ENCODE data around the gene SIX5. TPM values are rescaled to one million over a fixed set of nuclear protein-coding genes. Genes with fewer than 3 reads are reported as not detected.
"Not testable (repeated sequence)": the region's sequence is repeated elsewhere in the genome, so short reads cannot be mapped to it uniquely, and the experiment has no call there.

SIX5 gene
- total RNA-seq, 1 experiment from 2014 or later, result 26.0 TPM

DNA sequence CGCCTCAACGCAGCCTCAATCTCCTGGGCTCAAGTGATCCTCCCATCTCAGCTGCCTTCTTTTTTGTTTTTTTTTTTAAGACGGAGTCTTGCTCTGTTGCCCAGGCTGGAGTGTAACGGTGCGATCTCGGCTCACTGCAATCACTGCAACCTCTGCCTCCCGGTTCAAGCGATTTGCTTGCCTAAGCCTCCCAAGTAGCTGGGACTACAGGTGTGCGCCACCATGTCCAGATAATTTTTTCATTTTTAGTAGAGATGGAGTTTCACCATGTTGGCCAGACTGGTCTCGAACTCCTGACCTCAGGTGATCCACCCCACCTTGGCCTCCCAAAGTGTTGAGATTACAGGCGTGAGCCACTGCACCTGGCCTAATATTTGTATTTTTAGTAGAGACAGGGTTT lies 49.0 kb downstream of the SIX5 start:
- ATAC-seq; H3K9me3 Mint-ChIP-seq; H3K27ac Mint-ChIP-seq; H3K4me3 Mint-ChIP-seq; H3K27me3 Mint-ChIP-seq (ENCODE audit: low read depth); DNase-seq (ENCODE audit: low spot score): not testable (repeated sequence)
- POLR2A ChIA-PET, result interaction anchor here (0.7 kb wide), 2 partner anchors 44 to 48 kb away, joined by 3 read pairs; no protein-coding TSS in a partner anchor
- Mint-ChIP-seq H3K4me1 (peaks cover 23% of the 10 kb centered on the region), H3K36me3 (peaks cover 29% of the 10 kb centered on the region)
- 0 out of 2 replicates have a peak, but pooled peaks have one; percentile 21 for TF ChIP-seq ZNF121 (CRISPR knock-in tag; IDR thresholded peaks at IDR 0.05)
- CTCF ChIA-PET, result interaction anchor here (1.2 kb wide), 1 partner anchor 50 kb away, joined by 4 read pairs; the partner anchor contains the start of gene SIX5

DNA sequence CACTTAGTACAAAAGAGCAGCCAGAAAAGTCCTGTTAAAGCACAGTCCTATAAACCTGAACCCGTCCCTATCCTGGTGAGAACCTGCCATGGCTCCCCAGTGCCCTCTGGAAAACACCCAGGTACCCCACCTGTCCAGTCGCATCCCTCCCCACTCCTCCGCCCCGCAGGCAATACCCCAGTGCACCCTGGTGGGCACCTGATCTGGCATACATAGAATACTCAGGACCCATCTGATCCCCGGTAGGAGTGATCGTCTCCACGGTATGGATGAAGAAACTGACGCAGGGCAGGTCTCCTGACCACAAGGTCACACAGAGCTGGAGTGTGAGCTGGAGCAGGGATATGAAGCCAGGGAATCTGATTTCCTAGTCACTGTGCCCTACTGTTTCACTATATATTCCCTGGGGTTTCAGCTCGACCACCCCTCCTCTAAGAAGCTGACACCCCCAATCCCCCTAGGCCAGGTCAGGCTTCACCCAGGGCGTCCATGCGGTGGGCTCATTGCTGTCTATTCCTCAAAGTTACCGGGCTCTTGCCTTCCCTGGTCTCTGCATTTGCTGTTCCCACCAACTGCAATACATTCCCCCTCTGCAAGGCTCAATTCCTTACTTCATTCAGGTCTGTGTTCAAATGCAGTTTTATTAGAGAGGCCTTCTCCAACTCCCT lies 50.9 kb downstream of the SIX5 start:
- peak overlapping the region; percentile 97 for H3K4me3 Mint-ChIP-seq
- TF ChIP-seq ZNF423 (CRISPR knock-in tag; IDR thresholded peaks at IDR 0.05), result no peak
- peak; percentile 51; the same call in 1 of the 2 replicates for TF ChIP-seq ZNF416 (CRISPR knock-in tag; IDR thresholded peaks at IDR 0.05)
- H3K9me3 Mint-ChIP-seq, result no peaks in the 10 kb centered on the region
- H3K36me3 Mint-ChIP-seq, result peaks cover 23% of the 10 kb centered on the region
- no peak for ATAC-seq
- no peak for DNase-seq (ENCODE audit: low spot score)
- peaks cover 25% of the 10 kb centered on the region for H3K4me1 Mint-ChIP-seq
- no peaks in the 10 kb centered on the region; the same call in 1 of the 2 replicates for H3K27me3 Mint-ChIP-seq (ENCODE audit: low read depth)
- H3K27ac Mint-ChIP-seq, result peak overlapping the region; percentile 97
- ChIA-PET CTCF (interaction anchor here (0.8 to 4.5 kb wide), 16 partner anchors 12 to 279 kb away, joined by 3 to 80 read pairs (median 4); partner anchors contain the start of genes FBXO46, QPCTL, RSPH6A and SIX5), POLR2A (interaction anchor here (0.6 to 5.8 kb wide), 9 partner anchors 12 to 102 kb away, joined by 3 to 115 read pairs (median 6); partner anchors contain the start of genes FBXO46, QPCTL, SIX5 and SNRPD2)

DNA sequence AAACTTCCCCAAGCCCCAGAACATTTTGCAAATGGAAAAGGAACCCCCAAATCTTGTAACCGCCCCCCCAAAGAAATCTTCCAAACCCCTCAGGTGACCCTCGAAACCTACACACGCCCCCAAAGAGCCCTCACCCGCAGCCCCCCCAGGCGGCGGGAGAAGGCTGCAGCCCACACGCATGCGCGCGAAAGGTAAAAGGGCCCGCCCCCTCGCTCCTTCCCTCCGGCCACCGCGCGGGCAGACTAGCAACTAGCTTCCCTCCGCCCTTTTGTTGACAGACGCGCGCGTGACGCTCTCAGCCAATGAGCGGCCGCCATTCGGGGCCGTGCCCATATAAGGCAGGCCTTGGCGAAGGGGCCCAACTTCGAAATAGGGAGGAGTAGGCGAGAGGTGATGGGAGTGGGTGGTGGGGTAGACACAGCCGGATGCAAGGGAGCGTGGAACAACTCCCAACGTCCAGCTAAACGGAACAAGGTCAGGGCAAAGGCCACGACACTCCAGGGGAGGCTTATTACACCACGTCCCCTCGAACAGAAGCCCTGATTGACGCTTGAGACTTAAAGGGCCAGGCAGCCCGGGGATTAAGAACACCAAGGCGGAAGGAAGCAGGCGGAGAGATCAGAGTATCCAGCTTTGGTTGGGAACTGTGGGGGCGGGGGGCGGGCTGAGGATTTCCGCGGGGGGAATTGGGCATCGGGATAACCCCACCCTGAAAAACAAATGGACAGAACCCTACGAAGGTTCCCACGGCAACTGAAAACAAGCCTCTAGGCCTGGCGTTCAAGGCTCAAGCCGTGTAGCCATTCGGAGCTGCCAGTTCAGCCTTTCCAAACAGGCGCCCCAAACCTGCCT lies 51.7 kb downstream of the SIX5 start:
- Mint-ChIP-seq H3K9me3 (no peaks in the 10 kb centered on the region), H3K4me3 (peak overlapping the region; percentile 97), H3K27ac (peak overlapping the region; percentile 97), H3K36me3 (peaks cover 23% of the 10 kb centered on the region), H3K4me1 (peaks cover 25% of the 10 kb centered on the region), H3K27me3 (ENCODE audit: low read depth) (no peaks in the 10 kb centered on the region; the same call in 1 of the 2 replicates)
- ATAC-seq, result peak; percentile 98
- ChIA-PET POLR2A (interaction anchor here (0.6 to 5.8 kb wide), 16 partner anchors 9 to 1730 kb away, joined by 3 to 115 read pairs (median 4); partner anchors contain the start of genes FBXO46, IRF2BP1, QPCTL and SIX5), CTCF (interaction anchor here (0.6 to 4.5 kb wide), 31 partner anchors 9 to 315 kb away, joined by 3 to 80 read pairs (median 4); partner anchors contain the start of genes FBXO46, MYPOP, QPCTL and RSPH6A)
- DNase-seq (ENCODE audit: low spot score), result peak; percentile 99
- TF ChIP-seq ATF1 (CRISPR knock-in tag; IDR thresholded peaks at IDR 0.05) (no peak), TEAD4 (CRISPR knock-in tag; IDR thresholded peaks at IDR 0.05) (no peak), JAZF1 (CRISPR knock-in tag; IDR thresholded peaks at IDR 0.05) (no peak), ZNF671 (CRISPR knock-in tag; IDR thresholded peaks at IDR 0.05) (no peak), ETV6 (CRISPR knock-in tag; IDR thresholded peaks at IDR 0.05) (peak; percentile 89; the same call in 1 of the 2 replicates), NFE2L1 (CRISPR knock-in tag; IDR thresholded peaks at IDR 0.05) (peak; percentile 80; the same call in 1 of the 2 replicates), MYBL2 (CRISPR knock-in tag; IDR thresholded peaks at IDR 0.05) (peak; percentile 48; the same call in 1 of the 2 replicates), MXD4 (CRISPR knock-in tag; IDR thresholded peaks at IDR 0.05; ENCODE audit: borderline replicate concordance) (no peak), SP1 (CRISPR knock-in tag; conservative IDR thresholded peaks at IDR 0.05) (peak; percentile 93), GTF2I (CRISPR knock-in tag; conservative IDR thresholded peaks at IDR 0.05) (no peak), ZNF317 (CRISPR knock-in tag; IDR thresholded peaks at IDR 0.05; ENCODE audit: borderline replicate concordance, low read depth) (no peak)
- TF ChIP-seq, protein P1, sequence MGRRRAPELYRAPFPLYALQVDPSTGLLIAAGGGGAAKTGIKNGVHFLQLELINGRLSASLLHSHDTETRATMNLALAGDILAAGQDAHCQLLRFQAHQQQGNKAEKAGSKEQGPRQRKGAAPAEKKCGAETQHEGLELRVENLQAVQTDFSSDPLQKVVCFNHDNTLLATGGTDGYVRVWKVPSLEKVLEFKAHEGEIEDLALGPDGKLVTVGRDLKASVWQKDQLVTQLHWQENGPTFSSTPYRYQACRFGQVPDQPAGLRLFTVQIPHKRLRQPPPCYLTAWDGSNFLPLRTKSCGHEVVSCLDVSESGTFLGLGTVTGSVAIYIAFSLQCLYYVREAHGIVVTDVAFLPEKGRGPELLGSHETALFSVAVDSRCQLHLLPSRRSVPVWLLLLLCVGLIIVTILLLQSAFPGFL (CRISPR knock-in tag; IDR thresholded peaks at IDR 0.05; ENCODE audit: borderline replicate concordance), result no peak
- TF ChIP-seq, protein P2, sequence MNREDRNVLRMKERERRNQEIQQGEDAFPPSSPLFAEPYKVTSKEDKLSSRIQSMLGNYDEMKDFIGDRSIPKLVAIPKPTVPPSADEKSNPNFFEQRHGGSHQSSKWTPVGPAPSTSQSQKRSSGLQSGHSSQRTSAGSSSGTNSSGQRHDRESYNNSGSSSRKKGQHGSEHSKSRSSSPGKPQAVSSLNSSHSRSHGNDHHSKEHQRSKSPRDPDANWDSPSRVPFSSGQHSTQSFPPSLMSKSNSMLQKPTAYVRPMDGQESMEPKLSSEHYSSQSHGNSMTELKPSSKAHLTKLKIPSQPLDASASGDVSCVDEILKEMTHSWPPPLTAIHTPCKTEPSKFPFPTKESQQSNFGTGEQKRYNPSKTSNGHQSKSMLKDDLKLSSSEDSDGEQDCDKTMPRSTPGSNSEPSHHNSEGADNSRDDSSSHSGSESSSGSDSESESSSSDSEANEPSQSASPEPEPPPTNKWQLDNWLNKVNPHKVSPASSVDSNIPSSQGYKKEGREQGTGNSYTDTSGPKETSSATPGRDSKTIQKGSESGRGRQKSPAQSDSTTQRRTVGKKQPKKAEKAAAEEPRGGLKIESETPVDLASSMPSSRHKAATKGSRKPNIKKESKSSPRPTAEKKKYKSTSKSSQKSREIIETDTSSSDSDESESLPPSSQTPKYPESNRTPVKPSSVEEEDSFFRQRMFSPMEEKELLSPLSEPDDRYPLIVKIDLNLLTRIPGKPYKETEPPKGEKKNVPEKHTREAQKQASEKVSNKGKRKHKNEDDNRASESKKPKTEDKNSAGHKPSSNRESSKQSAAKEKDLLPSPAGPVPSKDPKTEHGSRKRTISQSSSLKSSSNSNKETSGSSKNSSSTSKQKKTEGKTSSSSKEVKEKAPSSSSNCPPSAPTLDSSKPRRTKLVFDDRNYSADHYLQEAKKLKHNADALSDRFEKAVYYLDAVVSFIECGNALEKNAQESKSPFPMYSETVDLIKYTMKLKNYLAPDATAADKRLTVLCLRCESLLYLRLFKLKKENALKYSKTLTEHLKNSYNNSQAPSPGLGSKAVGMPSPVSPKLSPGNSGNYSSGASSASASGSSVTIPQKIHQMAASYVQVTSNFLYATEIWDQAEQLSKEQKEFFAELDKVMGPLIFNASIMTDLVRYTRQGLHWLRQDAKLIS (CRISPR knock-in tag; IDR thresholded peaks at IDR 0.05; ENCODE audit: borderline replicate concordance), result no peak; the same call in 1 of the 2 replicates
- TF ChIP-seq, protein P3, sequence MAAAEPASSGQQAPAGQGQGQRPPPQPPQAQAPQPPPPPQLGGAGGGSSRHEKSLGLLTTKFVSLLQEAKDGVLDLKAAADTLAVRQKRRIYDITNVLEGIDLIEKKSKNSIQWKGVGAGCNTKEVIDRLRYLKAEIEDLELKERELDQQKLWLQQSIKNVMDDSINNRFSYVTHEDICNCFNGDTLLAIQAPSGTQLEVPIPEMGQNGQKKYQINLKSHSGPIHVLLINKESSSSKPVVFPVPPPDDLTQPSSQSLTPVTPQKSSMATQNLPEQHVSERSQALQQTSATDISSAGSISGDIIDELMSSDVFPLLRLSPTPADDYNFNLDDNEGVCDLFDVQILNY (CRISPR knock-in tag; IDR thresholded peaks at IDR 0.05), result peak; percentile 56; the same call in 1 of the 2 replicates
- TF ChIP-seq, protein P4, sequence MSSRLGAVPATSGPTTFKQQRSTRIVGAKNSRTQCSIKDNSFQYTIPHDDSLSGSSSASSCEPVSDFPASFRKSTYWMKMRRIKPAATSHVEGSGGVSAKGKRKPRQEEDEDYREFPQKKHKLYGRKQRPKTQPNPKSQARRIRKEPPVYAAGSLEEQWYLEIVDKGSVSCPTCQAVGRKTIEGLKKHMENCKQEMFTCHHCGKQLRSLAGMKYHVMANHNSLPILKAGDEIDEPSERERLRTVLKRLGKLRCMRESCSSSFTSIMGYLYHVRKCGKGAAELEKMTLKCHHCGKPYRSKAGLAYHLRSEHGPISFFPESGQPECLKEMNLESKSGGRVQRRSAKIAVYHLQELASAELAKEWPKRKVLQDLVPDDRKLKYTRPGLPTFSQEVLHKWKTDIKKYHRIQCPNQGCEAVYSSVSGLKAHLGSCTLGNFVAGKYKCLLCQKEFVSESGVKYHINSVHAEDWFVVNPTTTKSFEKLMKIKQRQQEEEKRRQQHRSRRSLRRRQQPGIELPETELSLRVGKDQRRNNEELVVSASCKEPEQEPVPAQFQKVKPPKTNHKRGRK (CRISPR knock-in tag; IDR thresholded peaks at IDR 0.05; ENCODE audit: borderline replicate concordance), result no peak
- TF ChIP-seq, protein P5, sequence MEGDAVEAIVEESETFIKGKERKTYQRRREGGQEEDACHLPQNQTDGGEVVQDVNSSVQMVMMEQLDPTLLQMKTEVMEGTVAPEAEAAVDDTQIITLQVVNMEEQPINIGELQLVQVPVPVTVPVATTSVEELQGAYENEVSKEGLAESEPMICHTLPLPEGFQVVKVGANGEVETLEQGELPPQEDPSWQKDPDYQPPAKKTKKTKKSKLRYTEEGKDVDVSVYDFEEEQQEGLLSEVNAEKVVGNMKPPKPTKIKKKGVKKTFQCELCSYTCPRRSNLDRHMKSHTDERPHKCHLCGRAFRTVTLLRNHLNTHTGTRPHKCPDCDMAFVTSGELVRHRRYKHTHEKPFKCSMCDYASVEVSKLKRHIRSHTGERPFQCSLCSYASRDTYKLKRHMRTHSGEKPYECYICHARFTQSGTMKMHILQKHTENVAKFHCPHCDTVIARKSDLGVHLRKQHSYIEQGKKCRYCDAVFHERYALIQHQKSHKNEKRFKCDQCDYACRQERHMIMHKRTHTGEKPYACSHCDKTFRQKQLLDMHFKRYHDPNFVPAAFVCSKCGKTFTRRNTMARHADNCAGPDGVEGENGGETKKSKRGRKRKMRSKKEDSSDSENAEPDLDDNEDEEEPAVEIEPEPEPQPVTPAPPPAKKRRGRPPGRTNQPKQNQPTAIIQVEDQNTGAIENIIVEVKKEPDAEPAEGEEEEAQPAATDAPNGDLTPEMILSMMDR (IDR thresholded peaks at IDR 0.05), result no peak

All from WTC11 (cell line).